Measurements from ENCODE around the gene KRTAP4-16.
"Not testable (repeated sequence)": the region's sequence is repeated elsewhere in the genome, so short reads cannot be mapped to it uniquely, and the experiment has no call there.

Gene KRTAP4-16

GRCh38 chr17:41101586-41102259 lies at the start of gene KRTAP4-16:
Gene KRTAP4-16, minus strand, starts transcription at chr17:41102209. Its CDS starts 0 bp downstream, at chr17:41102209.
- DNase-seq (ENCODE audit: low read depth, low spot score): no peak

- no peak for DNase-seq (ENCODE audit: low read depth, low spot score)
These were observed 49.5 kb upstream of the KRTAP4-16 start for GRCh38 chr17:41151525-41151924.

- DNase-seq (ENCODE audit: low read depth, low spot score): no peak
These were observed 48.0 kb upstream of the KRTAP4-16 start for GRCh38 chr17:41150026-41150425.

GRCh38 chr17:41149652-41149985 lies 47.6 kb upstream of the KRTAP4-16 start, which contains the start of gene KRTAP4-5:
Gene KRTAP4-5, minus strand, starts transcription at chr17:41149825. Its CDS starts 58 bp downstream, at chr17:41149767.
- DNase-seq (ENCODE audit: low read depth, low spot score): no peak

GRCh38 chr17:41148971-41149651 lies 47.1 kb upstream of the KRTAP4-16 start:
- DNase-seq (ENCODE audit: low read depth, low spot score): not testable (repeated sequence)

GRCh38 chr17:41147531-41148204 lies 45.7 kb upstream of the KRTAP4-16 start:
- no peak for DNase-seq (ENCODE audit: low read depth, low spot score)

GRCh38 chr17:41145261-41145660 lies 43.3 kb upstream of the KRTAP4-16 start:
- DNase-seq (ENCODE audit: low read depth, low spot score): no peak

GRCh38 chr17:41144846-41145245 lies 42.8 kb upstream of the KRTAP4-16 start:
- no peak for DNase-seq (ENCODE audit: low read depth, low spot score)

GRCh38 chr17:41141361-41141760 lies 39.4 kb upstream of the KRTAP4-16 start:
- no peak for DNase-seq (ENCODE audit: low read depth, low spot score)

GRCh38 chr17:41140360-41141131 lies 38.5 kb upstream of the KRTAP4-16 start, which contains the start of gene KRTAP4-6:
Gene KRTAP4-6, minus strand, starts transcription at chr17:41140544. Its CDS starts 57 bp downstream, at chr17:41140487.
- DNase-seq (ENCODE audit: low read depth, low spot score): no peak

GRCh38 chr17:41139865-41140264 lies 37.9 kb upstream of the KRTAP4-16 start:
- DNase-seq (ENCODE audit: low read depth, low spot score): not testable (repeated sequence)

GRCh38 chr17:41133880-41134735 lies 32.1 kb upstream of the KRTAP4-16 start:
- DNase-seq (ENCODE audit: low read depth, low spot score): no peak

- no peak for DNase-seq (ENCODE audit: low read depth, low spot score)
These were observed 30.0 kb upstream of the KRTAP4-16 start for GRCh38 chr17:41131979-41132378.

GRCh38 chr17:41127371-41127770 lies 25.4 kb upstream of the KRTAP4-16 start:
- DNase-seq (ENCODE audit: low read depth, low spot score): no peak

GRCh38 chr17:41126412-41126811 lies 24.4 kb upstream of the KRTAP4-16 start:
- no peak for DNase-seq (ENCODE audit: low read depth, low spot score)

- no peak for DNase-seq (ENCODE audit: low read depth, low spot score)
These were observed 23.1 kb upstream of the KRTAP4-16 start for GRCh38 chr17:41125064-41125463.

- DNase-seq (ENCODE audit: low read depth, low spot score): not testable (repeated sequence)
These were observed 22.0 kb upstream of the KRTAP4-16 start, which contains the start of gene KRTAP4-12 for GRCh38 chr17:41123991-41124371. Gene KRTAP4-12, minus strand, starts transcription at chr17:41124182. Its CDS starts 60 bp downstream, at chr17:41124122.

- DNase-seq (ENCODE audit: low read depth, low spot score): not testable (repeated sequence)
These were observed 21.4 kb upstream of the KRTAP4-16 start for GRCh38 chr17:41123292-41123990.

GRCh38 chr17:41121742-41122141 lies 19.7 kb upstream of the KRTAP4-16 start:
- no peak for DNase-seq (ENCODE audit: low read depth, low spot score)

Data from smooth muscle cell of the brain vasculature (primary cell).